ENCODE data around the gene TRPV5. TPM values are rescaled to one million over a fixed set of nuclear protein-coding genes. Genes with fewer than 3 reads are reported as not detected.

Gene TRPV5
- total and polyA plus RNA-seq, 2 donors (not counting 1 experiment from before 2014, with no cell fraction given) = not detected

DNA sequence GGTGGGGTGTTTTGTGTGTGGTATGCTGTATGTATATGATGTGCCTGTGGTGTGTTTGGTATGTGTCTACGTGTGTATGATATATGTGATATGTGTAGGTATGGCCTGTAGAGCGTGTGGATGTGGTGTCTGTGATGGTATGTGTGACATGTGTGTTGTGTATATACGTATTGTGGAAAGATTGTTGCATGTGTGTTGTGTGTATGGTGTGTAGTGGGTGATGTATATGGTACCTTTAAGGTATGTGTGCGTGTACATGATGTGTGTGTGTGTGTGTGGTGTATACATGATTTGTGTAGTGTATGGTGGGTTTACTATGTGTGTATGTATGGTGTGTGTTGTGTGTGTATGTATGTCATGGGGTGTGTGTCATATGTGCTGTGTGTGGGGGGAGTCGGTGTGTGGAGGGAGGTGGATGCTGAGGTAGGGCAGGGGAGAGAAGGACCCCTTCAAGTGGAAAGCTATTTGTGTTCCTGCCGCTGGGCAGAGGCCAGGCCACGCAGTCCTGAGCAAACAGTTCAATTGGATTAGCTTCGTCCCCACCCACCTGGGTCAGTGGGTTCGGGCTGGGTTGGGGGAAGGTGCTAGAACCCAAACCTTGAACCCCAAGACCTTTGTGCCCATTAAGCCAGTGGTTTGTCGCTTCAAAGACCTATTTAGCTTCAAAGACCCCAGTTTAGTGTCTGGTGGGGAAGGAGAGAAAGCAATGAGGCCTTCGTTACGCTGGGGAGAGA lies 46.1 kb downstream of the TRPV5 start:
- no peaks in the 10 kb centered on the region for H4K20me1 ChIP-seq (ENCODE audit: control insufficient read depth, extremely low read depth, insufficient read depth, low read length)
- H3K79me2 ChIP-seq (ENCODE audit: control insufficient read depth, insufficient read depth, low read length) = no peaks in the 10 kb centered on the region
- no peaks in the 10 kb centered on the region for H3K36me3 ChIP-seq (ENCODE audit: control insufficient read depth, insufficient read depth, low read length)
- H2AFZ ChIP-seq (ENCODE audit: low read length) = no peak overlapping the region
- H3K27ac ChIP-seq (ENCODE audit: insufficient read depth, low read length) = no peak overlapping the region
- no peaks in the 10 kb centered on the region for H3K4me1 ChIP-seq (ENCODE audit: control insufficient read depth, extremely low read depth, insufficient read depth, low read length)
- no peaks in the 10 kb centered on the region for H3K9me3 ChIP-seq (ENCODE audit: control insufficient read depth, insufficient read depth, low read depth, low read length)
- H3K4me2 ChIP-seq (ENCODE audit: extremely low read depth, insufficient read depth, low read length) = no peak overlapping the region
- TF ChIP-seq EZH2 (IDR thresholded peaks at IDR 0.05; ENCODE audit: low read length, missing control alignments) = no peak
- TF ChIP-seq, protein P1, sequence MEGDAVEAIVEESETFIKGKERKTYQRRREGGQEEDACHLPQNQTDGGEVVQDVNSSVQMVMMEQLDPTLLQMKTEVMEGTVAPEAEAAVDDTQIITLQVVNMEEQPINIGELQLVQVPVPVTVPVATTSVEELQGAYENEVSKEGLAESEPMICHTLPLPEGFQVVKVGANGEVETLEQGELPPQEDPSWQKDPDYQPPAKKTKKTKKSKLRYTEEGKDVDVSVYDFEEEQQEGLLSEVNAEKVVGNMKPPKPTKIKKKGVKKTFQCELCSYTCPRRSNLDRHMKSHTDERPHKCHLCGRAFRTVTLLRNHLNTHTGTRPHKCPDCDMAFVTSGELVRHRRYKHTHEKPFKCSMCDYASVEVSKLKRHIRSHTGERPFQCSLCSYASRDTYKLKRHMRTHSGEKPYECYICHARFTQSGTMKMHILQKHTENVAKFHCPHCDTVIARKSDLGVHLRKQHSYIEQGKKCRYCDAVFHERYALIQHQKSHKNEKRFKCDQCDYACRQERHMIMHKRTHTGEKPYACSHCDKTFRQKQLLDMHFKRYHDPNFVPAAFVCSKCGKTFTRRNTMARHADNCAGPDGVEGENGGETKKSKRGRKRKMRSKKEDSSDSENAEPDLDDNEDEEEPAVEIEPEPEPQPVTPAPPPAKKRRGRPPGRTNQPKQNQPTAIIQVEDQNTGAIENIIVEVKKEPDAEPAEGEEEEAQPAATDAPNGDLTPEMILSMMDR (conservative IDR thresholded peaks at IDR 0.05 in 1 of 2, IDR thresholded peaks at IDR 0.05 in 1 of 2; ENCODE audit: low read depth in 1 of 2, low read length in 2 of 2) = no peak
- H3K9ac ChIP-seq (ENCODE audit: insufficient read depth, low read length) = no peak overlapping the region
- DNase-seq (ENCODE audit: low read depth in 2 of 2) = no peak
- H3K27me3 ChIP-seq (ENCODE audit: control insufficient read depth, insufficient read depth, low read length) = no peaks in the 10 kb centered on the region
- H3K4me3 ChIP-seq (replicated peaks in 1 of 4; ENCODE audit: control extremely low read depth in 1 of 4, insufficient read depth in 1 of 4, low read depth in 3 of 4, low read length in 4 of 4) = no peak overlapping the region

DNA sequence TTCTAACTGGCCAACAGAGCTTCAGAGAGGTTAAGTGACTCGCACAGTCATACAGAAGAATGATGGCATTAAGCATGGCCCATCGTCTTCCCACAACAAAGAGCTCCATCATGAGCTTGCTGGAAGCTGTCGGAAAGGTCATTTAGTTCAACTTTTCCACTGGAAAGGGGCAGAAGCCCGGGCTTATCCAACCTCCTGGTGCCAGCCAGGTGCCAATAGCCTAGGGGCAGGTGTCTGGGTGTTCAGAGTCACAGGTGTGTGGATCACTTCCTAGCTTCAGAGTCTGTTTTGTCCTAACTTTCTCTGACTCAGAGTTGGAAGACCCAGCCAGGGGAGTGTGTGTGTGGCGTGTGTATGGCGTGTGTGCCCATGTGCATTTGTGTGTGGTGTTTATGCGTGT lies 46.7 kb downstream of the TRPV5 start:
- Histone ChIP-seq H2AFZ (ENCODE audit: low read length) (no peak overlapping the region), H4K20me1 (ENCODE audit: control insufficient read depth, extremely low read depth, insufficient read depth, low read length) (no peaks in the 10 kb centered on the region), H3K9ac (ENCODE audit: insufficient read depth, low read length) (no peak overlapping the region), H3K36me3 (ENCODE audit: control insufficient read depth, insufficient read depth, low read length) (no peaks in the 10 kb centered on the region), H3K27ac (ENCODE audit: insufficient read depth, low read length) (no peak overlapping the region), H3K4me3 (replicated peaks in 1 of 4; ENCODE audit: control extremely low read depth in 1 of 4, insufficient read depth in 1 of 4, low read depth in 3 of 4, low read length in 4 of 4) (no peak overlapping the region), H3K27me3 (ENCODE audit: control insufficient read depth, insufficient read depth, low read length) (no peaks in the 10 kb centered on the region), H3K4me1 (ENCODE audit: control insufficient read depth, extremely low read depth, insufficient read depth, low read length) (no peaks in the 10 kb centered on the region), H3K79me2 (ENCODE audit: control insufficient read depth, insufficient read depth, low read length) (no peaks in the 10 kb centered on the region), H3K4me2 (ENCODE audit: extremely low read depth, insufficient read depth, low read length) (no peak overlapping the region), H3K9me3 (ENCODE audit: control insufficient read depth, insufficient read depth, low read depth, low read length) (no peaks in the 10 kb centered on the region)
- TF ChIP-seq EZH2 (IDR thresholded peaks at IDR 0.05; ENCODE audit: low read length, missing control alignments) = no peak
- TF ChIP-seq, protein P1 (conservative IDR thresholded peaks at IDR 0.05 in 1 of 2, IDR thresholded peaks at IDR 0.05 in 1 of 2; ENCODE audit: low read depth in 1 of 2, low read length in 2 of 2) = no peak
- DNase-seq (ENCODE audit: low read depth in 2 of 2) = no peak

DNA sequence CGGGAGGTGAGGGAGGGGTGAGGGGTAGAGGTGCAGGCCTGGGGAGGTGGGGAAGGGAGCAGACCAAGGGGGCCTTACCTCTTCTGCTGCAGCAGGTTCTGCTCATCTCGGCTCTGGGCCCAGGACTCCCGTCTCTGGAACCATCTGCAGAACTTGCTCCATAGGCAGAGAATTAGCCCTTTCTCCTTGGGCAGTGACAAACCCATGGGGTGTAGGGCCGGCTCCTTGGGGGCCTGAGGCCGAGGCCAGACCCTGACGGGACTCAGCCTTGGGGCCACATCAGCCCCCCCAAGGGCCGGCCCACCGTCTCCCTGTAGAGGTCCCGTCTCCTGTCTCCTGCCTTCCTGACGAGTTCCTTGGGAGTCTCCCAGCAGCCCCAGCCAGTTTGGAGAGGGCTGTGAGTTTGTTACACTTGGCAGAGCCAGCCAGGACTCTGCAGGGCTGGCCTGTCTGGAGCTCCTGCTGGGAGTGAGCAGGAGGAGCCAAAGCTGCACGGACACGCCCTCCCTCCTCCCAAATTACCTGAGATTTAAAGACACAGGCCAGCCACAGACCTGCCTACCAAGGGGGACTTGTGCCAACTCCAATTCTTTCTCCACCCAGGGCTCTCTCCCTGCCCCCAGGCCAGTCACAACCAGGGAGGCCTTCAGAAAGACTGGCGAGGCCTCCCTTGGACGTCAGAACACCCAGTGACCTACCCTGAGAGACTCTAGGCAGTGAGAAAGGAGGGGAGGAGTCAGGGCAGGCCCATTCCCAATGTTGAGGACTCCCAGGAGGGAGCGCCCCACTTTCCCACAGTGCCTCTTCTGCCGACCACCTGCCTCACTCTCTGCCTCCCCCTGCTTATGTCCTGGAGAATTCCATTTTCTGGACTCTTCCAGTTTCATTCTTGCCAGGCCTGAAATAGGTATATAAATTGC lies 48.0 kb downstream of the TRPV5 start, which contains the start of gene TRPV6:
TSS of gene TRPV6 (minus strand) at position 435 of the 920 bp plus-strand sequence.
- no peak within 1 kb of the TSS for H3K27ac ChIP-seq (ENCODE audit: insufficient read depth, low read length)
- H3K9ac ChIP-seq (ENCODE audit: insufficient read depth, low read length) = no peak within 1 kb of the TSS
- H3K27me3 ChIP-seq (ENCODE audit: control insufficient read depth, insufficient read depth, low read length) = no peaks in the 10 kb centered on the region
- no peak within 1 kb of the TSS for H3K4me3 ChIP-seq (replicated peaks in 1 of 4; ENCODE audit: control extremely low read depth in 1 of 4, insufficient read depth in 1 of 4, low read depth in 3 of 4, low read length in 4 of 4)
- no peak within 1 kb of the TSS for H3K4me2 ChIP-seq (ENCODE audit: extremely low read depth, insufficient read depth, low read length)
- no peaks in the 10 kb centered on the region for H3K36me3 ChIP-seq (ENCODE audit: control insufficient read depth, insufficient read depth, low read length)
- H2AFZ ChIP-seq (ENCODE audit: low read length) = no peak within 1 kb of the TSS
- no peaks in the 10 kb centered on the region for H3K9me3 ChIP-seq (ENCODE audit: control insufficient read depth, insufficient read depth, low read depth, low read length)
- no peak for DNase-seq (ENCODE audit: low read depth in 2 of 2)
- no peaks in the 10 kb centered on the region for H4K20me1 ChIP-seq (ENCODE audit: control insufficient read depth, extremely low read depth, insufficient read depth, low read length)
- no peaks in the 10 kb centered on the region for H3K4me1 ChIP-seq (ENCODE audit: control insufficient read depth, extremely low read depth, insufficient read depth, low read length)
- H3K79me2 ChIP-seq (ENCODE audit: control insufficient read depth, insufficient read depth, low read length) = no peaks in the 10 kb centered on the region
- TF ChIP-seq, protein P1 (conservative IDR thresholded peaks at IDR 0.05 in 1 of 2, IDR thresholded peaks at IDR 0.05 in 1 of 2; ENCODE audit: low read depth in 1 of 2, low read length in 2 of 2) = no peak
- TF ChIP-seq EZH2 (IDR thresholded peaks at IDR 0.05; ENCODE audit: low read length, missing control alignments) = no peak

Data from fibroblast of lung (primary cell).